Upper lobe of left lung (tissue), 6 donors: ENCODE measurements around the gene DDR1. TPM values are rescaled to one million over a fixed set of nuclear protein-coding genes. Genes with fewer than 3 reads are reported as not detected.
A peak's percentile ranks its signal among the peaks of the same experiment; 100 is the strongest.
"Not testable (repeated sequence)": the region's sequence is repeated elsewhere in the genome, so short reads cannot be mapped to it uniquely, and the experiment has no call there.

ENCODE experiments used
- ATAC-seq, 2 donors: fragments of 200-7000 bp; cut with Tn5 transposase; one replicate each; pipeline ENCODE4 v1.9.1; 2022; ENCODE audit warnings: mild to moderate bottlenecking in 2 of 2, moderate library complexity in 2 of 2; ENCODE audit not compliant: low FRiP score in 2 of 2
- DNase-seq, 2 donors: peaks; one replicate each; pipeline ENCODE4 v3.0.0-alpha.2; 2019 to 2020
- H3K27ac ChIP-seq, 4 donors: fragments of 200-600 bp; sonication (generic); one replicate each; pipeline ENCODE4 v1.5.1; 2016 to 2019
- H3K27me3 ChIP-seq, 4 donors: fragments of 200-600 bp; sonication (generic); one replicate each; pipeline ENCODE4 v1.5.1; 2017 to 2019
- H3K36me3 ChIP-seq, 4 donors: fragments of 200-600 bp; sonication (generic); one replicate each; pipeline ENCODE4 v1.5.1; 2016 to 2019
- H3K4me1 ChIP-seq, 4 donors: fragments of 200-600 bp; sonication (generic); one replicate each; pipeline ENCODE4 v1.5.1; 2018 to 2019
- H3K4me3 ChIP-seq, 4 donors: fragments of 200-600 bp; sonication (generic); one replicate each; pipeline ENCODE4 v1.5.1; 2017 to 2019; ENCODE audit warnings: mild to moderate bottlenecking in 2 of 4, moderate library complexity in 1 of 4
- H3K9me3 ChIP-seq, 4 donors: fragments of 200-600 bp; sonication (generic); one replicate each; pipeline ENCODE4 v1.5.1; 2018 to 2019
- CTCF ChIP-seq, 6 experiments: fragments of 450-650 bp in 4 of 6; fragments of 200-600 bp in 2 of 6; sonication (generic) in 2 of 6; IDR thresholded peaks; one replicate each; pipeline ENCODE4 v1.5.1; 2016 to 2019; ENCODE audit warnings: antibody characterized with exemption in 6 of 6
- EP300 ChIP-seq, 4 donors: sonication (generic); formaldehyde crosslinking; IDR thresholded peaks; one replicate each; pipeline ENCODE4 v1.5.1; 2017; ENCODE audit warnings: antibody characterized with exemption in 4 of 4, control low read depth in 2 of 4
- POLR2A ChIP-seq, 4 donors: fragments of 450-650 bp; IDR thresholded peaks; one replicate each; pipeline ENCODE4 v1.5.1; 2016 to 2017; ENCODE audit warnings: antibody characterized with exemption in 4 of 4, mild to moderate bottlenecking in 2 of 4
- POLR2AphosphoS5 ChIP-seq, 2 donors: sonication (generic); formaldehyde crosslinking; IDR thresholded peaks; one replicate each; pipeline ENCODE4 v1.5.1; 2017; ENCODE audit warnings: antibody characterized with exemption in 2 of 2
- WGBS, 2 donors: methylation state at CpG; one replicate each; pipeline ENCODE4 v1.1.5; 2017 to 2018; 5-methylcytosine and 5-hydroxymethylcytosine counted together
- total RNA-seq, 6 donors: library from RNA; depleted of rRNA in 4 of 6; stranded (reverse); fragments of >200 nt in 4 of 6; gene quantifications; one replicate each; pipeline versions ENCODE4 v1.1.0 to v1.2.1, GENCODE V29; 2016 to 2021
- donor health status: DM: no; HTN: no; CAD: no; lungs with moderate emphysema.
- donor health status: DM: no; HTN: yes; CAD: no; lungs with severe emphysema.

Gene DDR1
- total RNA-seq, 6 donors from 2014 or later = 75.4 to 147 (median 111) TPM

DNA sequence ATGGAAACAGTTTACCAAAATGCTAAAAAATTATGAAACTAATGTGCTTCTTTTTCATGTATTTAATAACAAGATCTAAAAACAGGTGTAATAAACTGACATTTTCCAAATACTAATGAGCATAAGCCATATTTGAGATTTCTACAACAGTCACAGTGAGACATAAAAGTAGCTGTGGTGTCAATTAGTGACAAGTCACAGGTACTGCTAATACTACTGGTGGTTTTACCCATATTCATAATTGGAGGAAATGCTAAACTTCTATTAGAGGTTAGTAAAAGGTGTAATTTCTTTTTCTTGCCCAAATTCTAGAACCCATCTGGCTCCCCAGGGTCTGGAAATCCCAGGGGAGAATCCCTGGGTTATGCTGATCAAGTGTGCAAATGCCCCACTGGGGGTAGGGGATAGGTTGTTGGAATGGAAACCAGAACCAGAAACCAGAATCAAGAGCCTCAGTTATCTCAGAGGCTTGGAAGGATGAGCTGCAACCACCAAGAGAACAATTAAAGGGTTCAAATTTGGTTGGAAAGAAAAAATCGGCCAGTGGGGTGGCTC is 16.6 kb downstream of the DDR1 start:
- no peak overlapping the region for H3K27ac ChIP-seq
- DNase-seq (no peak), ATAC-seq (no peak)
- no peaks in the 10 kb centered on the region for H3K9me3 ChIP-seq
- no peak overlapping the region for H3K4me3 ChIP-seq
- no peaks in the 10 kb centered on the region for H3K27me3 ChIP-seq
- WGBS, 2 donors = 78 to 79% methylated on average over 1 of the region's 1 CpG
- peaks cover 3 to 39% (median 24%) of the 10 kb centered on the region in 4 donors for H3K36me3 ChIP-seq
- TF ChIP-seq POLR2AphosphoS5 (IDR thresholded peaks at IDR 0.05) (no peak), EP300 (IDR thresholded peaks at IDR 0.05) (no peak), CTCF (IDR thresholded peaks at IDR 0.05) (no peak), POLR2A (IDR thresholded peaks at IDR 0.05) (no peak)
- no peaks in the 10 kb centered on the region for H3K4me1 ChIP-seq

DNA sequence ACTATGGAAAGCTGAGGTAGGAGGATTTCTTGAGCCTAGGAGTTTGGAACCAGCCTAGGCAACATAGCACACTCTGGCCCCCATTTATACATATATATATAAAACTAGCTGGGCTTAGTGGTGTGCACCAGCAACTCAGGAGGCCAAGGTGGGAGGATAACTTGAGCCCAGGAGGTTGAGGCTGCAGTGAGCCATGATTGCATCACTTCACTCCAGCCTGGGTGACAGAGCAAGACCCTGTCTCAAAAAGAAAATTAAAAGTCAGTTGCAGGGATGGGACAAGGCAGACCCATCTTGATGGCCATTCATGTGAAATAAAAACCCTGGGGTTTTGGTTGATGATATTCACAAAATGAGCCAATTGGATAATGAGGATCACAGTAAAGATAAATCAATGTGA is 17.1 kb downstream of the DDR1 start:
- no peak overlapping the region for H3K4me3 ChIP-seq
- ATAC-seq (no peak), DNase-seq (no peak)

DNA sequence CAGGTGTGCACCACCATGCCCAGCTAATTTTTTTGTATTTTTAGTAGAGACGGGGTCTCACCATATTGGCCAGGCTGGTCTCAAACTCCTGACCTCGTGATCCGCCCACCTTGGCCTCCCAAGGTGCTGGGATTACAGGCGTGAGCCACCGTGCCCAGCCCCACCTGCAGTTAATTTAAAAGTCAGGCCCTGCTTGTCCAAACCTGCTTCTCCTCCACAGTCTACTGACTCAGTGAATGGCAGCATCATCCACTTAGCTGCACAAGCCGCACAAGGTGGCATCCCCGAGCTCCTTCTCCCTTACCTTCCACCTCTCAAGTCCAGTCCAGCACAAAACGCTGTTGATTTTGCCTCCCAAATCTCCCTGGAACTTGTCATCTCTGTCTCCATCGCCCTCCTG is 17.9 kb downstream of the DDR1 start:
- DNase-seq, H3K27ac ChIP-seq, H3K4me3 ChIP-seq, H3K9me3 ChIP-seq, H3K27me3 ChIP-seq, ATAC-seq, H3K4me1 ChIP-seq: not testable (repeated sequence)
- peaks cover 3 to 28% (median 16%) of the 10 kb centered on the region in 4 donors for H3K36me3 ChIP-seq
- WGBS, 2 donors = 81 to 83% methylated on average over 9 of the region's 9 CpGs

More for the DNA sequence above, 17.1 kb downstream of the DDR1 start:
- Histone ChIP-seq H3K4me1 (no peaks in the 10 kb centered on the region), H3K27me3 (no peaks in the 10 kb centered on the region), H3K36me3 (peaks cover 3 to 36% (median 24%) of the 10 kb centered on the region in 4 donors), H3K9me3 (no peaks in the 10 kb centered on the region), H3K27ac (no peak overlapping the region)
- TF ChIP-seq CTCF (IDR thresholded peaks at IDR 0.05) (no peak), POLR2A (IDR thresholded peaks at IDR 0.05) (no peak)

GRCh38 chr6:30902709-30903108 is 18.4 kb downstream of the DDR1 start:
- no peak for ATAC-seq
- TF ChIP-seq POLR2A (IDR thresholded peaks at IDR 0.05) = no peak
- no peak for TF ChIP-seq POLR2AphosphoS5 (IDR thresholded peaks at IDR 0.05)
- no peak for TF ChIP-seq CTCF (IDR thresholded peaks at IDR 0.05)
- no peak for TF ChIP-seq EP300 (IDR thresholded peaks at IDR 0.05)
- no peak for DNase-seq
- Histone ChIP-seq H3K36me3 (peaks cover 3 to 23% (median 11%) of the 10 kb centered on the region in 4 donors), H3K9me3 (no peaks in the 10 kb centered on the region), H3K27ac (no peak overlapping the region), H3K4me3 (no peak overlapping the region), H3K4me1 (peaks cover 0 to 7% (median 3%) of the 10 kb centered on the region in 4 donors), H3K27me3 (no peaks in the 10 kb centered on the region)
- 46 to 49% methylated on average over 5 of the region's 5 CpGs for WGBS, 2 donors

- H3K27ac ChIP-seq = no peak overlapping the region
- 83 to 92% methylated on average over 4 of the region's 4 CpGs for WGBS, 2 donors
- TF ChIP-seq CTCF (IDR thresholded peaks at IDR 0.05) (no peak), POLR2A (IDR thresholded peaks at IDR 0.05) (no peak), EP300 (IDR thresholded peaks at IDR 0.05) (no peak), POLR2AphosphoS5 (IDR thresholded peaks at IDR 0.05) (no peak)
- no peak for DNase-seq
- H3K9me3 ChIP-seq = no peaks in the 10 kb centered on the region
- H3K4me1 ChIP-seq = peaks cover 0 to 7% (median 3%) of the 10 kb centered on the region in 4 donors
- H3K4me3 ChIP-seq = no peak overlapping the region
- peaks cover 0 to 18% (median 8%) of the 10 kb centered on the region in 4 donors for H3K36me3 ChIP-seq
- ATAC-seq = no peak
- no peaks in the 10 kb centered on the region for H3K27me3 ChIP-seq
Observed at GRCh38 chr6:30903236-30903635, 18.9 kb downstream of the DDR1 start.

GRCh38 chr6:30907290-30907757 is 23.0 kb downstream of the DDR1 start:
- WGBS, 2 donors = 34 to 48% methylated on average over 13 to 16 of the region's 16 CpGs
- H3K9me3 ChIP-seq, DNase-seq, ATAC-seq, H3K27me3 ChIP-seq: not testable (repeated sequence)
- Histone ChIP-seq H3K36me3 (peaks cover 11 to 27% (median 19%) of the 10 kb centered on the region in 4 donors), H3K4me3 (peak overlapping the region in 3 of 4 donors; percentile 62 to 88 (median 86)), H3K27ac (peak overlapping the region in 2 of 4 donors; percentile 18 to 54), H3K4me1 (peaks cover 8 to 16% (median 13%) of the 10 kb centered on the region in 4 donors)
